ENCODE data around the gene TLK2. TPM values are rescaled to one million over a fixed set of nuclear protein-coding genes. Genes with fewer than 3 reads are reported as not detected.
"Not testable (repeated sequence)": the region's sequence is repeated elsewhere in the genome, so short reads cannot be mapped to it uniquely, and the experiment has no call there.

Gene TLK2
- total and polyA plus RNA-seq, 12 donors: 9.2 to 41.9 (median 31.5) TPM

DNA sequence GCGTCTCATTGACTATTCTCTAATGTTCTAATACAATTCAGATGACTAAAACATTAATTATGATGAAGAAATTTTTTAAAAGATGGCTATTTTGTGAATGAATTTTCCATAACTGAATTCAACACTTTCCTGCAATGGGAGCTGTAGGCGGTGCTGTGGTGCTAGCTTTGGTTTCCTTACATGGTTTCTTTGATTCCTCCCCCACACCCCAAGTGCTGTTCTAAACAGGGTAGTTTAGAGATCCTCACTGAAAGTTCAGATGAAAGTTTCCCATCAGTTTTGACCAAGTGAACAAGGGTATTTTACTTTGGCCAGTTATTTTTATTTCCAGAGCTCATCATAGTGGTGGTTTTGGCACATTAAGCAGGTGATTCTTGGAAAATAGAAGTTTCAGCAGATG, 122.8 kb downstream of the TLK2 start:
- Histone ChIP-seq H3K4me1 (peaks cover 0 to 12% (median 0%) of the 10 kb centered on the region in 9 donors), H3K4me3 (no peak overlapping the region), H3K9me3 (peaks cover 0 to 4% (median 0%) of the 10 kb centered on the region in 11 donors), H3K27me3 (no peaks in the 10 kb centered on the region), H3K36me3 (peaks cover 0 to 100% (median 43%) of the 10 kb centered on the region in 9 donors), H3K27ac (peak overlapping the region in 2 of 10 donors; percentile 21 to 26)
- DNase-seq: no peak
- TF ChIP-seq, protein P1, sequence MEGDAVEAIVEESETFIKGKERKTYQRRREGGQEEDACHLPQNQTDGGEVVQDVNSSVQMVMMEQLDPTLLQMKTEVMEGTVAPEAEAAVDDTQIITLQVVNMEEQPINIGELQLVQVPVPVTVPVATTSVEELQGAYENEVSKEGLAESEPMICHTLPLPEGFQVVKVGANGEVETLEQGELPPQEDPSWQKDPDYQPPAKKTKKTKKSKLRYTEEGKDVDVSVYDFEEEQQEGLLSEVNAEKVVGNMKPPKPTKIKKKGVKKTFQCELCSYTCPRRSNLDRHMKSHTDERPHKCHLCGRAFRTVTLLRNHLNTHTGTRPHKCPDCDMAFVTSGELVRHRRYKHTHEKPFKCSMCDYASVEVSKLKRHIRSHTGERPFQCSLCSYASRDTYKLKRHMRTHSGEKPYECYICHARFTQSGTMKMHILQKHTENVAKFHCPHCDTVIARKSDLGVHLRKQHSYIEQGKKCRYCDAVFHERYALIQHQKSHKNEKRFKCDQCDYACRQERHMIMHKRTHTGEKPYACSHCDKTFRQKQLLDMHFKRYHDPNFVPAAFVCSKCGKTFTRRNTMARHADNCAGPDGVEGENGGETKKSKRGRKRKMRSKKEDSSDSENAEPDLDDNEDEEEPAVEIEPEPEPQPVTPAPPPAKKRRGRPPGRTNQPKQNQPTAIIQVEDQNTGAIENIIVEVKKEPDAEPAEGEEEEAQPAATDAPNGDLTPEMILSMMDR (IDR thresholded peaks at IDR 0.05): peak in 4 of 9 donors; percentile 10 to 38 (median 36)
- intact Hi-C loops (cut with DNase I): no loop called here
- 88 to 92% methylated on average over 2 of the region's 2 CpGs for WGBS, 2 donors
- peak in 4 of 8 donors; percentile 61 to 74 (median 68) for ATAC-seq

DNA sequence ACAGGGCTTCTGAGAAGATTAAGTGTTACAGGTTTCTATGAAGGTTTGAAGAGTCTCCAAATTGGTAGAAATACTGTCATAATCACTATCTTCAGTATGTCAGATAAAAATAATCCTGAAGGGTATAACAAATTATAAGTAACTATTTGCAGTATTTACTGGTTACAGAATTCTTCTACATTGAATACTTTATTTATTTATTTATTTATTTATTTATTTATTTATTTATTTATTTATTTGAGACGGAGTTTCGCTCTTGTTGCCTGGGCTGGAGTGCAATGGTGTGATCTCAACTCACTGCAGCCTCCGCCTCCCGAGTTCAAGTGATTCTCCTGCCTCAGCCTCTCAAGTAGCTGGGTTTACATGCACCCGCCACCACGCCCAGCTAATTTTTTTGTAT, 125.2 kb downstream of the TLK2 start:
- peaks cover 0 to 12% (median 0%) of the 10 kb centered on the region in 9 donors for H3K4me1 ChIP-seq
- H3K4me3 ChIP-seq; intact Hi-C loops (cut with DNase I); H3K27me3 ChIP-seq; ATAC-seq; H3K27ac ChIP-seq; DNase-seq; H3K9me3 ChIP-seq: not testable (repeated sequence)
- 97 to 98% methylated on average over 6 of the region's 6 CpGs for WGBS, 2 donors
- peaks cover 0 to 100% (median 44%) of the 10 kb centered on the region in 9 donors for H3K36me3 ChIP-seq

DNA sequence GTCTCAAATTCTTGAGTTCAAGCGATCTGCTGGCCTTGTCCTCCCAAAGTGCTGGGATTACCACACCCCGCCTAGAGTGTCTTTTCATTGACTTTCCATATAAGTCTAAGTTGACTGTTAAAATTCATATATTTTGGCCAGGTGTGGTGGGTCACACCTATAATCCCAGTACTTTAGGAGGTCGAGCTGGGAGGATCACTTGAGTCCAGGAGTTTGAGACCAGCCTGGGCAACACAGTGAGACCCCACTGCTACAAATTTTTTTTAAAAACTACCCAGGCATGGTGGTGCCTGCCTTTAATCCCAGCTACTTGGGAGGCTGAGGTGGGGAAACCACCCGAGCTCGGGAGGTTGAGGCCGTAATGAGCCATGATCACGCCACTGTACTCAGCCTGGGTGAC, 127.0 kb downstream of the TLK2 start:
- WGBS, 2 donors: 97 to 99% methylated on average over 7 of the region's 7 CpGs
- Histone ChIP-seq H3K4me3 (no peak overlapping the region), H3K27me3 (no peaks in the 10 kb centered on the region), H3K9me3 (no peaks in the 10 kb centered on the region), H3K36me3 (peaks cover 0 to 100% (median 44%) of the 10 kb centered on the region in 9 donors), H3K4me1 (peaks cover 0 to 12% (median 0%) of the 10 kb centered on the region in 9 donors), H3K27ac (no peak overlapping the region)
- TF ChIP-seq, protein P1 (IDR thresholded peaks at IDR 0.05): no peak
- no peak for DNase-seq
- intact Hi-C loops (cut with DNase I): no loop called here
- ATAC-seq: no peak

DNA sequence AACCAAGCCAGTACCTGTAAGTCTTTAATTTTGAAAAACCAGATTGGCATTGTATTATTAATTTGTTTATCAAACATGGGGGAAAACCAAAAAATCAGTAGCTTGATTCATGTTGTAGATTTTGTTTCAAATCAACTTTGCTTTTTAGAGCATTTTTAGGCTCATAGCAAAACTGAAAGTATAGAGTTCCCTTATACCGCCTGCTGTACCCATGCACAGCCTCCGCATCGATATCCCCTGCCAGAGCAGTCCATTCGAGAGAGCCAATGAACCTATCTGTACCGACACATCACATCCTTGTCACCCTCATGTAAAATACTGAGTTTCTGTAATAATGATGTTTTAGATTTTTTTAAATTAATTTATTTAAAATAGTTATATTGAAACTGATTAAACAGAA, 132.7 kb downstream of the TLK2 start:
- Histone ChIP-seq H3K36me3 (peaks cover 0 to 100% (median 28%) of the 10 kb centered on the region in 9 donors), H3K4me3 (no peak overlapping the region), H3K9me3 (no peaks in the 10 kb centered on the region), H3K4me1 (peaks cover 0 to 24% (median 11%) of the 10 kb centered on the region in 9 donors), H3K27ac (peak overlapping the region in 2 of 10 donors; percentile 0 to 59), H3K27me3 (no peaks in the 10 kb centered on the region)
- DNase-seq (no peak), ATAC-seq (no peak)
- TF ChIP-seq, protein P1 (IDR thresholded peaks at IDR 0.05): no peak
- WGBS, 2 donors: 90 to 93% methylated on average over 5 of the region's 5 CpGs
- intact Hi-C loops (cut with DNase I): no loop called here

DNA sequence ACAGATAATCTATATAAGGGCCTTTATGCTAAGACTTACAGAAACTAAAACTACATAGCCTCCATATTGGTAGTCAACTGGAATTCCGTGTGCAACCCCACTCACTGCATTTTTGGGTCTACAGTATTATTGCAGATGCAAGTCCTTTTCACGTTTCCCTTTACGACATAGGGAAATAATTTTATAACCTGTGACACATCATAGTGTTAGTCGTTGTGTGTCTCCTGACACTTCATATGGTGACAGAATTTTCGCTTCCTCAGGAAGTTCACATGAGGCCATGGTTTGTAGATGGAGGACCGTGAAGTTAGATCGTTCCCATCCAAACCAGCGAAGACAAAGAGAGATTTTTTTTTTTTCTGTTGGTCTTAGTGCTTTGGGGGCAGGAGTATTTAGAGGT, 133.1 kb downstream of the TLK2 start:
- Histone ChIP-seq H3K27me3 (no peaks in the 10 kb centered on the region), H3K4me1 (peaks cover 0 to 24% (median 11%) of the 10 kb centered on the region in 9 donors), H3K36me3 (peaks cover 0 to 99% (median 25%) of the 10 kb centered on the region in 9 donors), H3K9me3 (no peaks in the 10 kb centered on the region), H3K4me3 (no peak overlapping the region), H3K27ac (peak overlapping the region in 5 of 10 donors; percentile 10 to 61 (median 56))
- DNase-seq: no peak
- 66 to 73% methylated on average over 8 of the region's 8 CpGs for WGBS, 2 donors
- TF ChIP-seq, protein P1 (IDR thresholded peaks at IDR 0.05): no peak
- ATAC-seq: peak in 3 of 8 donors; percentile 4 to 24 (median 24)
- intact Hi-C loops (cut with DNase I): no loop called here

DNA sequence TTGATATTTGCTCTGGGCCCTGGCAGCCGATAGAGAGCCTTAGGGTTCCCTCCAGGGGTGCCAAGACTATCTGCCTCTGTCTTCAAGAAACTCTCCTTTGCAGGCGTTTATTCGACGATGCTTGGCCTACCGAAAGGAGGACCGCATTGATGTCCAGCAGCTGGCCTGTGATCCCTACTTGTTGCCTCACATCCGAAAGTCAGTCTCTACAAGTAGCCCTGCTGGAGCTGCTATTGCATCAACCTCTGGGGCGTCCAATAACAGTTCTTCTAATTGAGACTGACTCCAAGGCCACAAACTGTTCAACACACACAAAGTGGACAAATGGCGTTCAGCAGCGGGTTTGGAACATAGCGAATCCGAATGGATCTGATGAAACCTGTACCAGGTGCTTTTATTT, 133.7 kb downstream of the TLK2 start:
- Histone ChIP-seq H3K36me3 (peaks cover 0 to 94% (median 25%) of the 10 kb centered on the region in 9 donors), H3K4me1 (peaks cover 0 to 24% (median 11%) of the 10 kb centered on the region in 9 donors), H3K27ac (peak overlapping the region in 6 of 10 donors; percentile 10 to 68 (median 54))
- H3K9me3 ChIP-seq; H3K4me3 ChIP-seq; DNase-seq; intact Hi-C loops (cut with DNase I); H3K27me3 ChIP-seq: not testable (repeated sequence)
- ATAC-seq: peak in 7 of 8 donors; percentile 27 to 82 (median 52)
- 82 to 87% methylated on average over 12 of the region's 12 CpGs for WGBS, 2 donors

DNA sequence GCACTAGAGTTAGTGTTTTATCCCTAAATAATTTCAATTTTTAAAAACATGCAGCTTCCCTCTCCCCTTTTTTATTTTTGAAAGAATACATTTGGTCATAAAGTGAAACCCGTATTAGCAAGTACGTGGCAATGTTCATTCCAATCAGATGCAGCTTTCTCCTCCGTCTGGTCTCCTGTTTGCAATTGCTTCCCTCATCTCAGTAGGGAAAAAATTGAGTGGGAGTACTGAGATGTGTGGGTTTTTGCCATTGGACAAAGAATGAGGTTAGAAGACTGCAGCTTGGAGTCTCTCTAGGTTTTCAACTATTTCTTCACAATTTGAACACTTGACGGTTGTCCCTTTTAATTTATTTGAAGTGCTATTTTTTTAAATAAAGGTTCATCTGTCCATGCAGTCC, 134.5 kb downstream of the TLK2 start:
- peaks cover 0 to 31% (median 11%) of the 10 kb centered on the region in 9 donors for H3K4me1 ChIP-seq
- H3K4me3 ChIP-seq; intact Hi-C loops (cut with DNase I); H3K9me3 ChIP-seq; DNase-seq; H3K27me3 ChIP-seq: not testable (repeated sequence)
- peak in 3 of 8 donors; percentile 39 to 63 (median 61) for ATAC-seq
- H3K27ac ChIP-seq: peak overlapping the region in 4 of 10 donors; percentile 7 to 68 (median 50)
- H3K36me3 ChIP-seq: peaks cover 0 to 86% (median 20%) of the 10 kb centered on the region in 9 donors
- WGBS, 2 donors: 84 to 92% methylated on average over 4 of the region's 4 CpGs
